Thyroid gland (tissue), 4 donors: ENCODE measurements around the gene FBXL13.

Source experiments
- POLR2A ChIP-seq, 2 donors: fragments of 450-650 bp; IDR thresholded peaks; one replicate each; pipeline ENCODE4 v1.6.1; 2017; ENCODE audit warnings: antibody characterized with exemption in 2 of 2, mild to moderate bottlenecking in 2 of 2, moderate library complexity in 1 of 2
- TF ChIP-seq, protein P1 (sequence below), 6 experiments: fragments of 200-600 bp in 3 of 6; fragments of 450-650 bp in 3 of 6; sonication (generic) in 3 of 6; IDR thresholded peaks; one replicate each; pipeline ENCODE4 v1.5.1; 2016 to 2019; ENCODE audit warnings: antibody characterized with exemption in 6 of 6, mild to moderate bottlenecking in 2 of 6, inconsistent platforms in 1 of 6, moderate library complexity in 1 of 6

DNA sequence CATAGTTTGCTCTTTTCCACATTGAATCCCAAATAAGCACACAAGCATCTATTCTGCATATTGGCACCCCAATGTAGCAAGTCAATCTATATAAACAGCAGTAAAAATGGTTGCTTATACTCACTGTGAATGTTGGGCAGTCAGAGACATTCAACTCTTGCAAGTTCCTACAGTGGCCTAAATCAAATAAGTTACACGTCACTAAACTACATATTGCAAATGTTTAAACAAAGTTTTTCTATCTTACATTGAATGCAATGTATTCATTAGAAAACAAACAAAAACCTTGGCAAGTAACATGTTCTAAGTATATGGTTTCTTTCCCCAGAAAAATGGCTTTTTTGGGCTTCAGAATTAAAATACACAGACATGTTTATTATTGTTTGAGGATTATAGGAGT is 142.8 kb downstream of the FBXL13 start:
- TF ChIP-seq, protein P1, sequence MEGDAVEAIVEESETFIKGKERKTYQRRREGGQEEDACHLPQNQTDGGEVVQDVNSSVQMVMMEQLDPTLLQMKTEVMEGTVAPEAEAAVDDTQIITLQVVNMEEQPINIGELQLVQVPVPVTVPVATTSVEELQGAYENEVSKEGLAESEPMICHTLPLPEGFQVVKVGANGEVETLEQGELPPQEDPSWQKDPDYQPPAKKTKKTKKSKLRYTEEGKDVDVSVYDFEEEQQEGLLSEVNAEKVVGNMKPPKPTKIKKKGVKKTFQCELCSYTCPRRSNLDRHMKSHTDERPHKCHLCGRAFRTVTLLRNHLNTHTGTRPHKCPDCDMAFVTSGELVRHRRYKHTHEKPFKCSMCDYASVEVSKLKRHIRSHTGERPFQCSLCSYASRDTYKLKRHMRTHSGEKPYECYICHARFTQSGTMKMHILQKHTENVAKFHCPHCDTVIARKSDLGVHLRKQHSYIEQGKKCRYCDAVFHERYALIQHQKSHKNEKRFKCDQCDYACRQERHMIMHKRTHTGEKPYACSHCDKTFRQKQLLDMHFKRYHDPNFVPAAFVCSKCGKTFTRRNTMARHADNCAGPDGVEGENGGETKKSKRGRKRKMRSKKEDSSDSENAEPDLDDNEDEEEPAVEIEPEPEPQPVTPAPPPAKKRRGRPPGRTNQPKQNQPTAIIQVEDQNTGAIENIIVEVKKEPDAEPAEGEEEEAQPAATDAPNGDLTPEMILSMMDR (IDR thresholded peaks at IDR 0.05): no peak
- no peak for TF ChIP-seq POLR2A (IDR thresholded peaks at IDR 0.05)
